Stimulated activated naive B cell treated with anti-CD40 and anti-IgM and Interleukin-4, amounts not matched to agents 10 μg/mL and 1 μg/mL and 100 μg/mL, for 72 hours (primary cell): ENCODE measurements around the gene SOX5.

Source experiments
- ATAC-seq, 2 donors: fragments of 150-1000 bp; cut with Tn5 transposase; replicated peaks; 2 replicates each; pipeline ENCODE4 v1.10.0; 2021; ENCODE audit warnings: moderate library complexity in 1 of 2
- DNase-seq: peaks from one replicate; pipeline ENCODE4 v3.0.0; 2021
- H3K27ac Mint-ChIP-seq: one replicate; pipeline ENCODE4 v1.8.0; 2022; ENCODE audit warnings: mild to moderate bottlenecking, mixed read lengths
- H3K27me3 Mint-ChIP-seq, 2 donors: one replicate each; pipeline ENCODE4 v1.8.0; 2022; ENCODE audit warnings: mixed read lengths in 2 of 2
- H3K36me3 Mint-ChIP-seq, 2 donors: one replicate each; pipeline ENCODE4 v1.8.0; 2022; ENCODE audit warnings: mixed read lengths in 2 of 2, mild to moderate bottlenecking in 1 of 2
- H3K4me1 Mint-ChIP-seq, 2 donors: one replicate each; pipeline ENCODE4 v1.8.0; 2022; ENCODE audit warnings: mixed read lengths in 2 of 2, mild to moderate bottlenecking in 1 of 2
- H3K4me3 Mint-ChIP-seq, 2 donors: one replicate each; pipeline ENCODE4 v1.8.0; 2022; ENCODE audit warnings: mild to moderate bottlenecking in 2 of 2, mixed read lengths in 2 of 2, moderate library complexity in 1 of 2
- H3K9me3 Mint-ChIP-seq, 2 donors: one replicate each; pipeline ENCODE4 v1.8.0; 2022; ENCODE audit warnings: mixed read lengths in 2 of 2, mild to moderate bottlenecking in 1 of 2

SOX5 gene

DNA sequence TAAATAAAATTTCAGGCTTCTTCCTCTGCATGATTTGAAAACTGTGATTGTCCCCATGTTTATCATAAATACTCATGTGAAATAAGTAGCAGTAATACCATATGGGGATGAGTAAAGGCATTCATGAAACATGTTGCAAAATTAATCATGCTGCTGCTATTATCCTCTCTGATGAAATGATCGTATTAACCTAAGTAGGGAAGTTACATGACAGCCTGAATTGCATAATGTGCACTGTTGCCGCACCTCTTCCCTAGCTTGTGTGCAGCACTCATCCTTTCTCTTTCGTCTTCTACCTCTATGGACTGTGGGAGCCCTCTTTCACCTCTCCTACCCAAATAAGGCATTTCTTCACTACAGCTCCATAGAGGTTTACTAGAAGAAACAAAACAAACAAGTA is 367.6 kb downstream of the SOX5 start:
- no peaks in the 10 kb centered on the region for H3K9me3 Mint-ChIP-seq

DNA sequence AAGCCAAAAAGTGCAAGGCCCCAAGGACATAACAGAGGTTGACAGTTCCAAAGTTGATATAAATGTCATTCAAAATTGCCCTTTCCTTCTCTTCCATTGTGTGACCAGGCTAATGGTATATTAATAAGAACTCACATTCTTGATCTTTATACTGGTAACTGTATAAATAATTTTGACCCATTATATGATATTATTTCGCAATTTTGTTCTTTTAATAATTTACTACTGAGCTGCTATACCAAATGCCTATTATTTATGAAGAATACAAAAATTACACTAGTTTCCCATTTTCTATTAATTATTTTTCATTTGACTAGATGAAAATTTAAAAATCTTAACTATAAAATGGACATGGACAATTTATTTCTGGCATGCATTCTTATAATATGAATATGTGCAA is 370.2 kb downstream of the SOX5 start:
- Mint-ChIP-seq H3K9me3 (no peaks in the 10 kb centered on the region), H3K36me3 (no peaks in the 10 kb centered on the region)

More for the DNA sequence above, 367.6 kb downstream of the SOX5 start:
- ATAC-seq (no peak), DNase-seq (no peak)
- H3K4me1 Mint-ChIP-seq, result no peaks in the 10 kb centered on the region
- no peaks in the 10 kb centered on the region for H3K27me3 Mint-ChIP-seq
- H3K36me3 Mint-ChIP-seq, result no peaks in the 10 kb centered on the region
- H3K4me3 Mint-ChIP-seq, result no peak overlapping the region
- no peak overlapping the region for H3K27ac Mint-ChIP-seq

DNA sequence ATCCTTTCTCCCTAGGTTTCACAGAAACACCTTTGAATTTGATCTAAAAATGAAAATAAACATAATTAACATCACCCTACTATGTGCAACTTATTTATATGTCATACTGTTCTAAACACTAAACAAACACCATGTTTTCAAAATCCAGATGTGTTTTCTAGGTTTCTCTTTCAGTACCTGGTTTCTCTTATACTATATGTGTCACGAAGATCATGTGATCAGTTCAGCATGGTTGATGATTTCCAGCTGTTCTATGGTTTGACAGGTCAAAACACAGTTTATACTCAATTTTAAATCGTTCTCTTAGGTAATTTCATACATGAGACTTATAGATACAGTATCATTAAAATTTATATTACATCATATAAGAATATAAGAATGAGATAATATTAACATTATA is 373.1 kb downstream of the SOX5 start:
- no peaks in the 10 kb centered on the region for H3K27me3 Mint-ChIP-seq
- H3K4me1 Mint-ChIP-seq, result no peaks in the 10 kb centered on the region
- H3K27ac Mint-ChIP-seq, result no peak overlapping the region
- no peak overlapping the region for H3K4me3 Mint-ChIP-seq
- H3K9me3 Mint-ChIP-seq, result no peaks in the 10 kb centered on the region
- H3K36me3 Mint-ChIP-seq, result no peaks in the 10 kb centered on the region
- no peak for ATAC-seq
- DNase-seq, result no peak

More for the DNA sequence above, 370.2 kb downstream of the SOX5 start:
- H3K27me3 Mint-ChIP-seq, result no peaks in the 10 kb centered on the region
- no peak for DNase-seq
- no peak overlapping the region for H3K27ac Mint-ChIP-seq
- no peak for ATAC-seq
- H3K4me3 Mint-ChIP-seq, result no peak overlapping the region
- no peaks in the 10 kb centered on the region for H3K4me1 Mint-ChIP-seq

DNA sequence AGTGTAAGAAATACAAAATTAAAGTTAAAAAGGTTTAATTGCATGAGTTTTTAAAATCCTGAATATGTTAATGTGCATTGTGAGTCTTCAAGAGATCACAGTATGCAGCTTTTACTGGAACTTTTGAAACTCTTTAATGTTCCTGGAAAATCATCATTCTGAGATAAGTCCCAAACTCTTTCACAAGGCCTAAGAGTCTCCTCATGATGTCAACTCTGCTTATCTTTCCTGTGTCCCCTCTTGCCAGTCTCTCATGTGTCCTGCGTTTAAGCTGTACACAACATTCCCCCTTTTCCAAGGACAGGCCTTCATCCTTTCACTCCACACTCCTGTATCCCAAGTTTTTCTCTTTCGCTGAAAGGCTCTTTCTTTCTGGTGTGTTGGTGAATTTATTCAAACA is 380.1 kb downstream of the SOX5 start:
- no peaks in the 10 kb centered on the region for H3K27me3 Mint-ChIP-seq
- no peak for ATAC-seq

DNA sequence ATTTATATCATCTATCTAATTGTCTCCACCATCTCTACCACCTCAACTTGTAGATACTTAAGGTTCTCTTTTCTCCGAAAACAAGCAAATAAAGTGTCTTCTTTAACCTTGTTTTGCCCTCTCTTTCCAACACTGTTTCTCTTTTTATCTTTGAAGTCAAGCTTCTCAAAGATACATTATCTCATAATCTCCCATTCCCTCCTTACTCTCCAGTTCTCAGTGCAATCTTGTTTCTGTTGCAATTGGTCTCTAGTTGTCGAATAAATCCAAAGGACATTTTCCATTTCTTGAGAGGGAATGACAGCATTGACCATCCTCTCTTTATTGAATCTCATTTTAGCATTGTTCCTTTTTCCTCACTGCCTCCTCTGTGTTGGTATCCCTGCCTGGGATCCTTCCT is 383.3 kb downstream of the SOX5 start:
- no peaks in the 10 kb centered on the region for H3K36me3 Mint-ChIP-seq
- peaks cover 0 to 3% of the 10 kb centered on the region in 2 donors for H3K4me1 Mint-ChIP-seq
- no peaks in the 10 kb centered on the region for H3K9me3 Mint-ChIP-seq
- no peaks in the 10 kb centered on the region for H3K27me3 Mint-ChIP-seq
- no peak overlapping the region for H3K27ac Mint-ChIP-seq
- no peak for ATAC-seq
- DNase-seq, result no peak
- H3K4me3 Mint-ChIP-seq, result no peak overlapping the region

More for the DNA sequence above, 380.1 kb downstream of the SOX5 start:
- H3K36me3 Mint-ChIP-seq, result no peaks in the 10 kb centered on the region
- no peak overlapping the region for H3K4me3 Mint-ChIP-seq
- H3K4me1 Mint-ChIP-seq, result peaks cover 0 to 3% of the 10 kb centered on the region in 2 donors
- H3K9me3 Mint-ChIP-seq, result no peaks in the 10 kb centered on the region
- DNase-seq, result no peak
- H3K27ac Mint-ChIP-seq, result no peak overlapping the region

DNA sequence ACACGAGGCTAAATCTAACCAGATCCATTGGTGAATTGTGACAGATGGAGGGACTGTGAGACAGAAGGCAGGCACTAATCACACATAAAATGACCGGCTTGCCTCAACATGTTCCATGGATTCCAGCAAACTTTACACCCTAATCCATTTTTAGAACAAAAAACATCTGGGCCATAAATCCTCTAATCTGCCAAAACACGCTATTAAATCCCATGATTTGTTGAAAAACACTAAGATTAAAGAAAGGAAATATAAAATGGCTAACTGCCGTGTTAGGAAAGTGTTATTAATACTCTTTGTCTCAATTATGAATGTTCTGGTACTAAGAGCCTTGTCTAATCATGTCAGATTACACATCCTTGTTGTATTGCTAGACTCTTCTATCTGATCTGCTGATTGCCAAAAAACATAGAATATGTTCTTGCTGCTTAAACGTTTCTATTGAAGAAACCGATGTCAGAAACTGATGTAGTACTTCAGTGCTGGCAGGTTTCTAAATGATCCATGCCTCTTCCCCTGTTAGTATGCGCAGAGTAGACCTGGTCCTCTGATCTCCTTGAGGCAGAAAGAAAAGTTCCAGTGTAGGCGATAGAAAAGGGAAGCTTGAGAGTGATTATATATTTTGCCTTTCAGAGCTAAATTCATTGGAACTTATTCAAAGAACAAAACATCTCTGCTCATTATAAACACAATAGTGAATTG is 384.9 kb downstream of the SOX5 start:
- H3K4me1 Mint-ChIP-seq, result peaks cover 0 to 3% of the 10 kb centered on the region in 2 donors
- no peak for DNase-seq
- no peak overlapping the region for H3K4me3 Mint-ChIP-seq
- H3K9me3 Mint-ChIP-seq, result no peaks in the 10 kb centered on the region
- H3K27me3 Mint-ChIP-seq, result no peaks in the 10 kb centered on the region
- no peaks in the 10 kb centered on the region for H3K36me3 Mint-ChIP-seq
- H3K27ac Mint-ChIP-seq, result no peak overlapping the region
- no peak for ATAC-seq

DNA sequence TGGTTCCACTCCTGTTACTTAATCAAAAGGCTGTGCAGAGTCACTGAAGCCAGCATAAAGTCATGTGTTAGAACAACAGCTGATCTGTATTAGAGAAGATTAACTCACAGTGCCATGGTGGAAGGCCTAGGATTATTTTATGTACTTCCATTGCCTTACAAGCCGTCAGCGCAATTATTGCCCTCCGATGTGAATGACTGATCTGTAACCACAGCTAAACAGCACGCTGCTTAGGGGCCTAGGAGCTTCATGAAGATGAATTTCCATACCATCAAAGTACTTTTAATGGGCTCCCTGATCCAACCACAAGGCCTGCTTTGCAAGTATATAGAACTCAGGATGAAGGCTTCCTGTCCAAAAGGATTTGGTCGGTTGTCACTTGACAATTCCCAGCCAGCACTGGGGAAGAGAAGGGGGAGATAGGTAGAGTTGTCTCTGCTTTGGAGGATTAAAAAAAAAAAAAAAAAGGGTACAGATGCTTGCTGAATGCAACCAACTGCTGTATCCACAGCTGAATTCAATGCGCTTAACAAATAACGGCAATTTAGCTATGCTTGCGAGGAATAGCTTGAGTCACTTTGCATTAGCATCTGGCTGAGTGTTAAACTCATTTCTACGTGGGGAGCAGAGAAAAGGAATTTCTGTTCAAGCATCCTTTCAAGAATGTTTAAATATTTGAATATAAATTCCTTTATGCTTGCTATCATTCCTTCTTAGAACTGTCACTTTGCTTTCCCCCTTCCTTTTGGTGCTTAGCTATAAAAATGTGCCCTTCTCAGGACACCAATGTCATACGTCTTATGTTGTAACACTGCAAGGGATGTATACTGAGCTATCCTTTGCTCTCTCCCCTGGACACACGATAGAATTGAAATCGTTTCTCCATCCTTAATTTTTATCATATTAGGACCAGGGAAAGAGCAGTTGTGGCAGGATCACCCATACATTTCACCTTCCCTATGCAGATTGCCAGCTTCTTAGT is 387.8 kb downstream of the SOX5 start:
- Mint-ChIP-seq H3K27me3 (no peaks in the 10 kb centered on the region), H3K9me3 (no peaks in the 10 kb centered on the region), H3K36me3 (no peaks in the 10 kb centered on the region), H3K4me3 (no peak overlapping the region), H3K27ac (no peak overlapping the region), H3K4me1 (no peaks in the 10 kb centered on the region)
- no peak for DNase-seq
- ATAC-seq, result no peak

DNA sequence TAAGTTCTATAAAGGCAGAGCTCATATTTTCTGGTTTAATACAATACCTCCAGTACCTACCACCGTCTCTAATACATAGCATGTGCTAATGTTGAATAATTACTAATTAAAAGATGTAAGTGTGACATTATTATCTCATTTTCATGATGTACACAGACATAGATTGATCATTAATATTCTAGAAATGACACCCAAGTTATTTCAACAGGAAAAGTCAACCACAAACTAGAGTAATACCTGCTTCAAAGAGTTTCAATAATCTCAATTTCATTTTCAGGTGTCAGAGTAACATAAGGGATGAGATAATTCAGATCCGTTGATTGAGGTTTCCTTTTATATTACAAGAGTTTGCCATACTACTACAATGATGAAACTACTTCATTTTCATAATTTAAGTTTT is 388.9 kb downstream of the SOX5 start:
- H3K4me3 Mint-ChIP-seq, result no peak overlapping the region
- ATAC-seq (no peak), DNase-seq (no peak)
- no peak overlapping the region for H3K27ac Mint-ChIP-seq
- H3K4me1 Mint-ChIP-seq, result no peaks in the 10 kb centered on the region
- no peaks in the 10 kb centered on the region for H3K27me3 Mint-ChIP-seq
- no peaks in the 10 kb centered on the region for H3K9me3 Mint-ChIP-seq
- H3K36me3 Mint-ChIP-seq, result no peaks in the 10 kb centered on the region

DNA sequence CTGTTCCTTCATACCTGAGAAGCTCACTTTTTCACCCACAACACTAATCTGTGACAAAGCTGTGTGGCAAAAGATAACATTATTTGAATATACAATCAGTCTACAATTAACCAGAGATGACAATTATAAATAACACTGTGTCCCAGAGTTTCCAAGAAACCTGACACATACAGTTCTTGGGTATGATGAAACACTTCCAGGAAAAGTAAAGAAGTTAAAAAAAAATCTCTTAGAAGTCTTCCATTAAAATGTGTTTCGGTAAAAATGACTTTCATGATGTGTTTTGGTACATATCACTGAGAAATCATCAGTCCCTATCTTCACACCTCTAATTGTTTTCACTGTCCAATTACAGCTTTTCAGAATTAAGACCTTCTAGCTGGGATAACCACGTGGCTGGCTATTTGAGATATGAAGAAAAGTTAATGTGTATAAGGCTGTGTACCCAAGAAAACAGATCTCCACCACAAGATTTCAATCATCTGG is 390.2 kb downstream of the SOX5 start:
- no peak for ATAC-seq
- Mint-ChIP-seq H3K36me3 (no peaks in the 10 kb centered on the region), H3K4me1 (no peaks in the 10 kb centered on the region), H3K27me3 (no peaks in the 10 kb centered on the region), H3K4me3 (no peak overlapping the region), H3K9me3 (no peaks in the 10 kb centered on the region), H3K27ac (no peak overlapping the region)
- no peak for DNase-seq

DNA sequence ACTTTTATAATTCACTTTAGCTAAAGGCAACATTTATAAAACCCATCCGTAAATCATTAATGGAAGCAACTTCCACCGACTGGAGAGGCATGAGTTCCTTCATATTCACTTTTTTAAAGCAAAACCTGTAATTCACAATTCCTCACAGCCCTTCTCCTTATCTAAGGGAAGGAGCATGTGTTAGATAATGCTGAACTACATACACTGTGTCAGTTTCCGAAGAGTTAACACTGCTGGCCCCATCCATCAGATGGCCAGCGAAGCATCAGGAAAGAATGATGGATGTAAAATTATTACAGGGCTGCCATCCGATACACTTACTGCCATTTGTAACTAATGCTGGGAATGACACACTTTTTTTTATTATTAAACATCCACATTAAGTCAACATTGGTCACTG is 392.8 kb downstream of the SOX5 start:
- no peak overlapping the region for H3K4me3 Mint-ChIP-seq
- ATAC-seq (no peak), DNase-seq (no peak)
- H3K27ac Mint-ChIP-seq, result no peak overlapping the region
- H3K4me1 Mint-ChIP-seq, result no peaks in the 10 kb centered on the region
- H3K36me3 Mint-ChIP-seq, result no peaks in the 10 kb centered on the region
- H3K9me3 Mint-ChIP-seq, result no peaks in the 10 kb centered on the region
- H3K27me3 Mint-ChIP-seq, result no peaks in the 10 kb centered on the region

DNA sequence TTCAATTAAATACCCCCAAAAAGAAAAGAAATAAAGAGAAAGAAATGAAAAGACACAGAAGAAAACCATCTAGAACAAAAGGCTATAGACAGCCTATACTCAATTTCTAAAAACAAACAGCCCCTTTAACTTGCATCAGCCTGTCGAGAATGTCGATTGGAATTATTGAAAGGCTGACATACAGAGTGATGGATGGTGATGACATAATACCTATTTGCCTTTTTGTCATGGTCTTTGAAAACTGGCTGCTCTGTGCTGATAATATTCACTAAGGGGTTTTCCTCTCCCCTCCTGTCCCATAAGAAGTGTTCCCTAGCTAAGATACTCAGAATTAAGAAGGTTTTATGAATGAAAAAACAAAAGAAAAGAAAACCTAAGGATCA is 393.7 kb downstream of the SOX5 start:
- no peak overlapping the region for H3K4me3 Mint-ChIP-seq
- no peaks in the 10 kb centered on the region for H3K36me3 Mint-ChIP-seq
- H3K27me3 Mint-ChIP-seq, result no peaks in the 10 kb centered on the region
- no peaks in the 10 kb centered on the region for H3K9me3 Mint-ChIP-seq
- ATAC-seq (no peak), DNase-seq (no peak)
- H3K27ac Mint-ChIP-seq, result no peak overlapping the region
- no peaks in the 10 kb centered on the region for H3K4me1 Mint-ChIP-seq

DNA sequence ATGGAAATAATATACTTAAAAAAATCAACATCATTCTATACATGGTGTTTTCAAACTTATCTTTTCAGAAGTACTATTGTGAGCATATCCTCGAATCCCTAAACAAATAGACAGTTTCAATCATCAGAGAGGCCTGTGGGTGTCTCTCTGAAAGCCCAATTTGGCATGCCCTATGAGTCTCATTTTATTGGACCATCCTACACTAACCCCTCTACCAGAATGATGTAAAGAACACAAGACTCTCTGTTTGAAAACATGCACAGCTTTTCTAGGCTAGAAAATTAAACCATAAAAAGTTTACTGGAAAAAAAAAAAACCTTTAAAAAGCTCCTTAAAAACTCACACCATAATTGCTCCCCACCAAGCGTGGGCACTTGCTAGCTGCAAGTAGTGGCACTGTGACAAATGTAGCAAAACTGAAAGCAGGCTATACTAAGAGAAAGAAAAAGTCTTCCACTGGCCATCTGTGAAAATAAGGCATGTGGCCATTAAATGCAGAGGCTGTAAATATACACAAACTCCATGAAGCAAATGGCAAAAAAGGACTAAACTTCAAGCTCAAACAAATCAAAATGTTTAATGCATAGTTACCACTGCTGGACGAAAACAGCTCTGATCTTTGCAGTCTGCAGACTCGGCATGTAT is 394.2 kb downstream of the SOX5 start:
- no peaks in the 10 kb centered on the region for H3K36me3 Mint-ChIP-seq
- no peaks in the 10 kb centered on the region for H3K4me1 Mint-ChIP-seq
- H3K9me3 Mint-ChIP-seq, result no peaks in the 10 kb centered on the region
- no peaks in the 10 kb centered on the region for H3K27me3 Mint-ChIP-seq
- DNase-seq (no peak), ATAC-seq (no peak)
- no peak overlapping the region for H3K27ac Mint-ChIP-seq
- no peak overlapping the region for H3K4me3 Mint-ChIP-seq

DNA sequence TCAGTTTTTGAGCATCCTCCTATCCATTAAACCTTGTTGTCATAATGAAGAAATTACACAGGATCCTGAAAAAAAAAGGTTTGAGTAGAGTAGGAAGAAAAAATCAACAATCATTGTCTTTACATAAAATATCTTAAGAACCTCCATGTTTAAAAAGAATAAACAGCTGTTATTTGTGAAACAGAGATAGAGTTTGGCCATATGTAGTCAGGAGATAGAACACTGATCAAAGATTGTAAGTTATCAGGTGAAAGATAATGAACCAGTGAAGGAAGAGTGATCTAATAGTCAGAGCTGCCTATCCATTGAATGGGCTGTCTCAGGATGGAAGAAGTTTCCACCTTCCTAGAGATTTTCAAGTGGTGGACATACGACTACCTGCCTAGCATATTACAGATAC is 397.1 kb downstream of the SOX5 start:
- ATAC-seq (no peak), DNase-seq (no peak)
- H3K4me3 Mint-ChIP-seq, result no peak overlapping the region
- no peaks in the 10 kb centered on the region for H3K36me3 Mint-ChIP-seq
- no peaks in the 10 kb centered on the region for H3K4me1 Mint-ChIP-seq
- H3K27ac Mint-ChIP-seq, result no peak overlapping the region
- H3K27me3 Mint-ChIP-seq, result no peaks in the 10 kb centered on the region
- no peaks in the 10 kb centered on the region for H3K9me3 Mint-ChIP-seq

DNA sequence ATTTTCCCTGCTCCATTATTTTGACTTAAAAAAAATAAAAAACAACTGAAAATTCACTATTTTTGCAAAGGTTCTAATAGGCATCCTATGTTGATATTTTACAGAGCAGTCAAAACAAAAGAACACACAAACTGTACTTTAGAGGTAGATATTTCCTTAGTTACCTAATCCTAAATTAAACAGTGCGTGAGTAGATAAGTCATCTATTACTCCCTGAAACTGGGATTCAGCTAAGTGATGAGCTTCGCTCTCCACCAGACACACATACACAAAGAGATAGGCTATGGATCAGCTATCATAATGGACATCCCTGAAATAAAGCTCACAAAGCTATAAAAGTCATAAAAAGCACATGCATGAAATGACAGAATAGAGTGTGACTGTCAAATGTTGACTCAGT is 398.7 kb downstream of the SOX5 start:
- H3K4me3 Mint-ChIP-seq, result no peak overlapping the region
- ATAC-seq (no peak), DNase-seq (no peak)
- H3K36me3 Mint-ChIP-seq, result no peaks in the 10 kb centered on the region
- no peak overlapping the region for H3K27ac Mint-ChIP-seq
- H3K4me1 Mint-ChIP-seq, result no peaks in the 10 kb centered on the region
- H3K9me3 Mint-ChIP-seq, result no peaks in the 10 kb centered on the region
- no peaks in the 10 kb centered on the region for H3K27me3 Mint-ChIP-seq
